Activated T-cell treated with anti-CD3 and anti-CD28 coated beads, Interleukin-2, amount 50 U/mL, for 48 hours (primary cell): Measurements from ENCODE around the gene ZIC5.
A peak's percentile ranks its signal among the peaks of the same experiment; 100 is the strongest.

ENCODE experiments used
- DNase-seq, 2 experiments: peaks; one replicate each; pipeline ENCODE4 v3.0.0-alpha.2; 2020

The ZIC5 gene

DNA sequence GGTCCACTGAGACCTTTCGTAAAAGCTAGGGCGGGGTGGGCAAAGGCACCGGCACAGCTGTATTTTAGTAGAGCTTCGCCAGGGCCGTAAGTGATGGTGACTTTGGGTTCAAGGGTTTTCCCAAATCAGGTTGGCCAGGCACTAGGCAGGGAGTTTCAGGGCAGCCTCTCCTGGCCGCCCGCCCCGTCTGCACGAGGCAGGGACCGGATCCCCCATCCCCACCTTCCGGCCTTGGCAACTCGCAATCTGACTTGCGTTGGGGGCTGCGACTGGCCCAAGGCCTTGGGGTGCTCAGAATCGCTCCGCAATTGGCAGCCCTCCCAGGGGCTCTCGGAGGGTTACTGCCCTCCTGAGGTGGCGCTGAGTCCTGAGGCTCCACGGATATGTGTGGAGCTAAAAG lies 4.1 kb upstream of the ZIC5 start:
- DNase-seq = no peak

DNA sequence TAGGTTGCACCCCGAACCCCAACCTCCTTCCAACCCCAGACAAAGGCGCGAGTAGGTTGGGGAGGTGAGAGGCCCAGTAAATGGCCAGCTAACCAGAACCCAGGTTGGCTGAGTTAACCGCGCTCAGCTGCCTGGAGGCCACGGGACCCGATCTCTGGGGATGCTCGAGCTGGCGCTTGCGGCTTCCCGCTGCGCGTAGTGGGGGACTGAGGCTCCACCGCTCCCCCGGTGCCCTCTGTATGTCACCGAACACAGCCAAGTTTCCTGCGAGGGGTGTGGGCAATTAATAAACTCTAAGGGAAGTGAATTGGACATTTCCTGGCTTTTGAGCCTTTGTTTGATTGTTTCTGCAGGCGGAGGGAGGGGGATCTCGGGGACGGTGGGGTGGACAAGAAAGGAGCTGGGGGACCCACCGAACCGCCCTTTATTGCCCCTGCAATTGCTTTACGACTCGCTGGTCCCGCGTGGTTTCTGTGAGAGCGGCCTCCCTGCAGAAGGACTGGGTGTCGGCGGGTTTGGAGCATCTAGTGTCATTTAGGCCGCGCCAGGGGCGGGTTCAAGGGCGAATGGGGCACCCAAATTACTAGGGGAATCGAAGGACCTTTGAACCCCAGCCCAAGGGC lies 3.5 kb upstream of the ZIC5 start:
- no peak for DNase-seq

DNA sequence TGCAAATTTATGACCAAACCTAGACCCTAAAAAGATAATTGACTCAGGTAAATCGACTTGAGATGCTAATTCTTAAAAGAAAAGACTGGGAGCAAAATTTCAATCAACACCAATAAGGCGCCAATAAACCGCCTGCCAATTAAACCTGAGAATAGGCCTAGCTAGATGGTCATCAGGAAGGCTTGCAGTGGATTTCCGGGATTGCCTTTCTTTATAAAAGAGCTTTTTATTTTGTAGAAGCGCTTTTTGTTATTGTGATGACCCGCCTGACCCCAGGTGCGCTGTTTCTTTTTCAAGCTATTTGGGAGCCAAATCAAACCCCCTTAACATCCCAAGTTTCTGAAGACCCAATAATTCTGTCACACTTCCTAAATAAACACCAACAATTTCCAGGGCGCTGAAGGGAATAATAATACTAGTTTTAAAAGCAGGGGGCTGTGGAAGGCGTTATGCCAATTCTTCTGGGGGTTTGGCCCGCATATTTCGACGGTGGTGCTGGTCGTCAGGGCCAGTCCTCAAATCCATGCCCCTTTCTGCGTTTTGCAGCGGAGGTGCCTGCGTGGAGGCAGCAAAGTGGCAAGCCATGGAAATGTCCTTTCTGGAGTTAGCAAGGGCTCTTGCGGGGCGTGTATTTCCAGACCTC lies 2.9 kb upstream of the ZIC5 start:
- no peak for DNase-seq

DNA sequence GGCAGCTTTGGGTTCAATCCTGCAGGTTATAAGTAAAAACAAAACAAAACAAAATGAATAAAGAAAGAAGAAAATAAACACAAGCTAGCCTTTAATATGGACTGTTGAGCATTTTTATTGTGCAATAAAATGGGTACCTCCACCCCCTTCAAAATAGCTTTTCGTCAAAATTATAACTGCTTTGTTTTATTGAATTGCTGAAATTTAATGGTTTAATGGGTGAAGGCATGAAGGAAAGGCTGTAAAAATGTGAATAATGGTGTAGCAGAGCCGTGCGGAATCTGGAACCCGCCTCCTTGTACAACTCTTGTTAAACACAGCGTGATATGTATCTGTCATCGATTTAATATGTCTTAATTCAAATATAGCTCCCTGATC lies 2.2 kb upstream of the ZIC5 start:
- DNase-seq = no peak

DNA sequence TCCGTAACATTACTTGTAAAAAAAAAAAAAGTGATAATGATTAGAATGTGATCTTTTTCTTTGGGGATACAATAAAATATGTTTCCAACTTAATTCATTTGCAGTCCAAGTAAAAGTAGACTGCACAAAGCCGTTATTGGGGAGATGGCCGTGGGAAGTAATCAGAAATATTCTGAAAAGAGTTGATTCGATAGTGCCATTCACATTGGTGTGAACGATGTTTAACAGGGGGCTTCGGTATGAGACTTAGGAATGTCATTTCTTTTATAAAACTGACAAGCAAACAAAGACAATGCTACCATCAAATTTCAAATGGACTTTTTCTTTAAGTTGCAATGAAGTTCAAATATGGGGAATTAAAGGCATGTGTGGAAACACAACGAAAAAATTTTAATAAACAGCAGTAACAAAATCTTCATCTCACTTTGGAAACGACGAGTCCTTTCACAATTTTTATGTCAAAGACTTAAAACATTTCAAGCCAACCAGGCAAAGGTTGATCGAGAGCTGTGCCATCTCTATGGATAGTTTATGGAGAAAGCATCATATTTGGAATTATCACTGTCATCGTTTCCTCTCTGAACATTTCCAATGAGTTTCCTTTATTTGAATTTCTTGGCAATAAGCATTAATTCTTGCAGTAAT lies 1.7 kb upstream of the ZIC5 start:
- no peak for DNase-seq

DNA sequence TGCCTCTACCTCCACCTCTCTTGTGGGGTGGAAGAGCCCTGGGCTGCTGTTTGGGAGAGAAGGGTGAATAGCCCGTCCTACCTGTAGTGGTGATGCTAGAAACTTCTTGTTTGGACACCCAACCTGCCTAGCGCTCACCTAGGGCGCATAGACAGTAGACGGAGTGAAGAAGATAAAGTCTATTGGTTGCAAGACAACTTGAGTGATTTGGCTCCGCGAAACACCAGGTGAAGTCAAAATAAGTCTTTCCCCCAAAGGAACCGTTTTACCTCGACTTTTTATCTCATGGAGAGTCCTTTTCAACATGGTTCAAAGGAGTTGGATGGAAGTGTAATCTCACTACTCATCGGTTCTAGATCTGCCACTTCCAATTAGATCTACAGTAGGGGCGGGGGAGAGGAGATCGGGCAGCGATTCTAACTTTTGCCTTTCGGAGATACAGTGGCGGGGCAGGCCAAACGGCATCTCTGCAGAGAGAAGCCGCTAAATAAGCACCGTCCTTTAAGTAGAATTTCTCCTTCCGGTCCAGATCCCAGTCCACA lies 694 bp upstream of the ZIC5 start:
- peak; percentile 27 to 28 for DNase-seq

DNA sequence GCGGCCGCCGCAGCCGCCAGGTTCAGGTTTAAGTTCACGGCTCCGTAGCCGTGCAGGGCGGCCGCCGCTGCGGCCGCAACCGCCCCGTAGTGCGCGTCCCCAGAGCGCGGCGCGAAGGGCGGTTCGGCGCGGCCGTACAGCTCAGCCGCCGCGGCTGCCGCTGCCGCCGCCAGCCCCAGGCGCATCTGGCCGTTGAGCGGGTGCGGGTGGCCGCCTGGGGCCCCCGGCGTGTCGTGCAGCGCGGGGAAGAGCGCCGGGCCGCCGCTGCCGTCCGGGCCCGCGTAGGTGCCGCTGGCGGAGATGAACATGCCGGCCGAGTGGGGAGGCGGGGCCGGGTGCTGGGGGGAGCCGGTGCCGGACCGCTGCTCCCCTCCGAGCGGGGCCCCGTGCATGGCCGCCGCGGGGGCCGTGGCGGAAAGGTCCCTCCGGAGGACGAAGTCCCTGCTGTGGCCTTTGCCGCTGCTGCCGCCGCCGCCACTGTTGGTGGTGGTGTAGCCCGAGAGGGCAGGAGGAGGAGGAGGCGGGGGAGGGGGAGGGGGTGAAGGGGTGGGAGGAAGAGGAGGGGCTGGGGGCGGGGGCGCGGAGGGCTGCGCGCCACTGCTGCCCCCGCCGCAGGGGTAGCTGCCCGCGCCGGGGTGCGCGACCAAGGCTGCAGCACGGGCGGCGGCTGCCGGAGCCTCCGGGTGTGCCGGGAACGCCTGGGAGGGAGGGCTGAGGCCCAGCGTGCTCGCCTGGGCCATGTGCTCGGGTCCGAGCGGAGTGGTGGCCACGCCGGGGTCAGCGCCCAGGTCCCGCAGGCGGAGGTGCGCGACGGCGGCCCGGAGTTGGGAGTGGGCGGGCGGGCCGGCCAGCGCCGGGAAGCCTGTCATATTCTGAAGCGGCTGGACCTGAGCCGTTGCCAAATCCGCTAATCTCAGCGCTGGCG lies 654 bp downstream of the ZIC5 start:
- DNase-seq = peak; percentile 24 to 32

DNA sequence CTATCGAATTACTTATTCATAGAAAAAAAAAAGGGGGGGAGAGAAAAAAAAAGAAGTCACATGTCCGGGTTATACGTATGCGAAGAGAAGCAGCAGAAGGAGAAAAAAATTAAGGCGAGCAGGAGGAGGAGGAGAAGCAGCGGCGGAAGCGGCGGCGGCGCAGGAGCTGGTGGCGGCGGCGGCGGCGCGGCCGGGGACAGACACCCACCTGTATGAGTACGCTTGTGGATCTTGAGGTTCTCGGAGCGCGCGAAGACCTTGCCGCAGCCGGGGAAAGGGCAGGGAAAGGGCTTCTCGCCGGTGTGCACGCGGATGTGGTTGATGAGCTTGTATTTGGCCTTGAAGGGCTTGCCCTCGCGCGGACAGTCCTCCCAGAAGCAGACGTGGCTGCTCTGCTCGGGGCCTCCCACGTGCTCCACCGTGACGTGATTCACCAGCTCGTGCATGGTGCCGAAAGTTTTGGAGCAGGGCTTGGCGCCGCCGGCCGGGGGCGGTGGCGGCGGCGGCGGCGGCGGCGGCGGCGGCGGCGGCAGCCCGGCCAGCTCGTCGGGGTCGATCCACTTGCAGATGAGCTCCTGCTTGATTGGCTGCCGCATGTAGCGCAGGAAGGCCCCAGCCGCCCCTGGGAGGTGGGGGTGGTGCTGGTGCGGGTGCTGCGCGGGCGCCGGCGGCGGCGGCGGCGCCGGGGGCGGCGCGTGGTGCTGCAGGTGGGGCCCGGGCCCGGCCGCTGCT lies 1.5 kb downstream of the ZIC5 start:
- peak; percentile 50 to 58 for DNase-seq

DNA sequence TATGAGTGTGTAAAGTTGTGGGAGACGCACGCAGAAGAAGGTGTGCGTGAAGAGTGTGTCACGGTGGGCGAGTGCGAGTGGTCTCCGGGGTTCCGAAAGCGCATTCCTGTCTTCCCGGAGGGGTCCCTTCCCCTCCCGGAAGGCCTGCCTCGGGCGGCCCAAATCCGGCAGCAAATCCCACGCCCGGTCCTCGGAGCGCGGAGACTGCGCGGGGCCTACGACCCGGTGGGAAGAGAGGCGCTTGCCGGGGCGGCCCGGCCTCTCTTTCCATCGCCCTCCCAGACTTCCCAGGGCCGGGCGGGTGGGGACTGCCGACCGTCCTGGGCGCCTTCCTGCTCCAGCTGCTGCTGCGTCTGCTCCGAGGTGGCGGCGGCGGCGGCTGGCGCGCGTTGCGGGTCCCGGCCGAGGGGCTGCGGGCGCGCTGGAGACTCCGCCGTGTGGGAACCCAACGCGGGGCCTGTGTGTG lies 2.1 kb downstream of the ZIC5 start:
- peak in 1 of 2 experiments; percentile 23 for DNase-seq

DNA sequence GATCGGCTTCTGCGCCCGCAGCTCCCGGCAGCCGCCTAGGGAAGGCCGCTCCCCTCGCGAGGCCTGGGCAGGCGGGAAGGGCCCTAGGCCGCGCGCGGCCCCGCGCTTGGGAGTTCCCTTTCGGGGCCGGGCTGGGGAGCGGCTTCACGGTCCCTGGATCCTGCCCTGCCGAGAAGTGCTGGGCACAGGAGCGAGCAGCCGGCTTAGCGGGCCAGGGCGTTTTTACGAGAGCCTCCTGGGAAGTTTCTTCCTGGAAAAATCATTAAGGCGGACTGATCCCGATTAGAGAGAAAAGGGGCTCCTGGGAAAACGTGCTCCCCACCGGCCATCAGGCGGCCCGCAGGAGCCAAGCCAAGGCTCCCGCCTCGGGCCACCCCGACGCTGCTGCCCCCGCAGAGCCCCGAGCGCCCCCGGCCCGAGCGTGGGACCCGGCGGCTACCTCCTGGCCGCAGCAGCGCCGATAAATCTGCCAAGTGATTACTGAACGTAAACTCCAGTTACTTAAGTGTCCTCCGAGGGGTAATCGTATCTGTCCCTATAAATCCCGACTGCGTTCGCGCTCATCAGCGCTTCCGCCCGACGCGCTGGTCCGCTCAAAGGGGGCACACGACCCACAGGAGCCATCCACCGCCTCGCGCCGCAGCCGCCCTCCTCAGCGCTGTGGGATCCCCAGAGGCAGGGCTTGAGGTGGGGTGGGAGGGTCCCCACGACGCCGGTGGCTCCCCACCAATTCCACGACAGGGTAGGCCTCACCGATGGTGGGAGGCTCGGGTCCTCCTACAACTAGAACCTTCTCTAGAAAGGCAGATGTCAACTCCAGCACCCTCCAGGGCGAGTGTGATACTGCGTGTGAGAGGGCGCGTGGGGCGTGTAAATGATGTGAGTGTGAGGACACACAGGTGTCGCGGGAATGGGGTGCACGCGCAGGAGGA lies 2.8 kb downstream of the ZIC5 start:
- peak; percentile 31 to 33 for DNase-seq

DNA sequence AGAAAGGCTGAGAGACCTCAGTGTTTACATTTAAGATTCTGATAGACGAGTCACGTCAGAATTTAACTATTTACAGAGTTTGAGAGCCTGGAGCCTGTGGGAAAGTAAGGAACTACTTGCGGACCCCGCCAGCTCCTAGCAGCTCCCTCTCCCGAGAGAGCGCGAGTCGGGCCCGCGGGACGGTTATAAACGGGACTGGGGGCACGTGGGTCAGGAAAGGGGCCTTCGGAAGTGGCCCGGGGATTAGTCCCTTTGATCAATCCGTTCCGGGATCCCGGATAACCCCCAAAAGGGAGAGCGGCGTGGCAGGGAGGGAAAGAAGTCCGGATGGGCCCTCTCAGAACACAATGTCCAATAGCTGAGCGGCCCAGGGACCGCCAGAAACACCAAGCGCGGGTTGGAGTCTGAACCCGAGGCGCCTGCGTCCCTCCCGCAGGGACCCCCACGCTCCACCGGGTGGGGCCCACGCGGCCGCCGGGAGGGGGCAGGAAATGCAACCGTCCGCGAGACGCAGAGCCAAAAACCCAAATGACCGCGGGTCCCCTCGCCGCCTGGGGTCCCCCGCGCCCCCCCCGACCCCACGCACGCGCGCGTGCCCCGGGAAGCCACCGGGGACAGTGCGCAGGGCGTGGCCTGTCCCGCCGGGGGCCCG lies 3.6 kb downstream of the ZIC5 start:
- DNase-seq = peak; percentile 22 to 25

DNA sequence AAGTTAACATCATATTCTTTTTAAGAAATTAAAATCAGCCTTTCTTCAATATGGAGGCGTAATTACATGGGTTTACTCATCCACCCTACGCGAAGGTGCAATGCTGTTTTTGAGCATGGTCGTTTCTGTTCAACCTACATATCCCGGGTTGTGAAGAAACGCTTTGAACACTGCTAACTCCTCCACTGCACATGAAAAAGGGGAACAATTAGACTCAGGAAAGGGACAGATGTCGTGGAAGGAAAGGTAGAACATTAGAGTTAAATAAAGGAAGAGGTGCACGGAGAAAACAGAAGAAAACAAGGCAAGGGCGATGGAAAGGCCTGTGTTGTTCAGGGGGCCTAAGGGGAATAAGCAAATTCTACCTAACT lies 4.1 kb downstream of the ZIC5 start:
- no peak for DNase-seq

DNA sequence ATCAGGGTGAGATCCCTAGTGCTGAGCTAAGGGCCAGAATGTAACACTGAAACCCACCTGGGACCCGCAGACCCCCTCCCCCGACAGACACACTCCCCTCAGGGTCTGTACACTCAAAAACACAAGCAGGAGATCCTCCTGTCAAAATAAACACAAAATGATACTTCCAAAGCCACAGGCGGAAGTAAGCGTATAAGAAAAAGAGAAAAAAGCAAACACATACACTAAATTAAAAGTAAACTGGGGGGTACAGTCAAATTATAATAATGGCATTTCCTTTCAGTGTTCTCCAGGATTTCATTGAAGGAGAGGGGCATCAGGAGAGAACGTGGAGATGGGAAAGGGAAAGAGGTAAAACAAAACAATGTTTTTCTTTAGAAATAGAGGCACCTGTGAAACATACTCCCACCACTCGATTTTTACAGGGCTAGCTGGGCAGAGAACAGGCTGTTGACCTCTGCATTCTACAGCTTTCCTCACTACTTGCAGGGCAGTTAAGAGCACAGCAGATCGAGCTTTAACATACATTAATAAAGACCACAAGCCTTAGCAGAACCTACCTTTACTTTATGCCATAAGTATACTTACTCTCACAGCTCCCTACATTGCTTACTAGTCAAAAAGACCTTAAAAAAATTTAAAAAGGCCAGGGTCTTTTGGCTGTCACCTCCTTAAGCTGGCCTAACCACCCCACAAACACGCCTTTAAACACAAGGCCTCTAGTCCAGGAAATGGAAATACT lies 5.3 kb downstream of the ZIC5 start:
- no peak for DNase-seq

DNA sequence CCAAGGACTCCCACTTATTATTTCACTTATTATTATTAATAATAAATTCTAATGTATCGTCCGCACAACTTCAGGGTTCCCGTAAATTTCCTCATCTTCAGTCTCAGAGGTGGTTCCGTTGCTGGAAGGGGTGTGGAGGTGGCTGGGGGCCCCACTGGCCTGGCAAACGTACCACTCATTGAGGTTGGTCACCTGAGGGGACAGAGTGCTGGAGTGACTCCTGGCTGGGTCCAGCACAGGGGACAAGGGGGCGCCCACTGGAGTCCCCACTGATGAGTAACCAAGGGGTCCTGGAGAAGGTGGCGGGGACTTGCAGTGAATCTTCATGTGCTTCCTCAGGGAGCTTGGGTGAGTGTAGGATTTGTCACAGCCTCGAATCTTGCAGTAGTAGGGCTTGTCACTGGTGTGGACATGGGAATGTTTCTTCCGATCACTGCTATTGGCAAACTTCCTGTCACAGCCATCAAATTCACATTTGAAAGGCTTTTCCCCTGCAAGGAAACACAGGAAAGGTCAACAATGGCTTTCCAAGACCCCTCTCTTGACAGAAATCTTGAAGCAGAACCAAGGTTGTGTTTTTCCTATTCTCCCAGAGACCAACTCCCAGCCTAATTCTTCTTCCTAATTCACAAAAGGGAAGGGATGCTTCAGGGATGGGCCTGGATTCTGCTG lies 6.1 kb downstream of the ZIC5 start:
- no peak for DNase-seq

DNA sequence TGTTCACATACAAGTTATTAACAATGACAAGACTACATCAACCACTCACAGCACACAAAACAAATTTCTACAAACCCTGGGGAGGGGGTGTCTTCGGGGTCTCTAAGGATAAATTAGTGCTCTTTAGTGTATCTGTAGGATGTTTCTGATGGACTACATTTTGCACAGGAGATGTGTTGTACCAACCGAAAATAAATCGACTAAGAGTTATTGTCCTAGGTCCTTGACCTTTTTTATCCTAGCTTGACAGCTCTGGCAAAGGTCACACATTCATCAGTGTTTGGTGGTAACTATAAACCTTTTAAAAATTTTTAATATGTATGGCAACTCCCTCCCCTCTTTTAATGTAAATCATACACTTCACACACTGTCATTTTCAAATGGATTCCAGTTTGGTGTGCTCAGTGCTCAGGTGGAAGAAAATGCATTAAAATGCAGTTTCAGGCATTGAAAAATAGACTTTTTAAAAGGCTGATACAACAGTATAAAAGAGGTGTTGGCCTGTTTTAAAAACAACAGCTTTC lies 7.7 kb downstream of the ZIC5 start:
- no peak for DNase-seq

DNA sequence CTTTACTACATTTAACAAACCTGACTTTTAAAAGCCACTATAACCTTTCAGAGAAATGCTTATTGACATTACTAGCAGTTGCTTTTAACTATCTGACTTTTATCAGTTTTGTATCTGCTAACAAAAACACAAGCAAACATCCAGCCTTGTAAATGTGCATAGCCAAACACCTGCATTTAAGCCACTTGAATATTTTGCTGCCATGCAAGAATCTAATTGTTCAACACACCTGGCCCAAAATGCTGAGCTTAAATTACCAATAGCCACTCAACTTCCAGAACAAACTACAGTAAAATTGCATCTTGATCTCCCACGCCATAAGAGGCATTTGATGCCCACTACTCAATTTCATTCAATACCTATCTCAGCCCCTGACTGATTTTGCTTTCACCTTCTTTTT lies 9.3 kb downstream of the ZIC5 start:
- DNase-seq = no peak

DNA sequence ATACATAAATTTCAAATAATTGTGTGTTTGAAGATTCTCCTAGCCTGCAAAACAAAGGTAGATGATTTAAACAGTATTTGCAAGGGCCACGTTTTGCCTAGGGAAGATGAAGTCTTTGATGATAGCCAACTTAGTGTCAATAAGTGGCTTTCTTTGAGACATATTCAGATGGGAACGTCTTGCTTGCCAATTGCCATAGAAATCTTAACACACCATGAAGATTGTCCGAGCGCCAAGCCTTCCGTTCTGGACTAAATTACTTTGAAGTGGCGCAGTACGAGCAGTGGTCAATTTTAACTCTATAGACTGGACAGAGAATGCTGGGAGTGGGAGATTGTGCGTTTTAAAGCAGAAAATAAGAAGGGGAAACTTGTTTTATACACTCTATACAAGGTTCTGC lies 9.9 kb downstream of the ZIC5 start:
- DNase-seq = no peak

DNA sequence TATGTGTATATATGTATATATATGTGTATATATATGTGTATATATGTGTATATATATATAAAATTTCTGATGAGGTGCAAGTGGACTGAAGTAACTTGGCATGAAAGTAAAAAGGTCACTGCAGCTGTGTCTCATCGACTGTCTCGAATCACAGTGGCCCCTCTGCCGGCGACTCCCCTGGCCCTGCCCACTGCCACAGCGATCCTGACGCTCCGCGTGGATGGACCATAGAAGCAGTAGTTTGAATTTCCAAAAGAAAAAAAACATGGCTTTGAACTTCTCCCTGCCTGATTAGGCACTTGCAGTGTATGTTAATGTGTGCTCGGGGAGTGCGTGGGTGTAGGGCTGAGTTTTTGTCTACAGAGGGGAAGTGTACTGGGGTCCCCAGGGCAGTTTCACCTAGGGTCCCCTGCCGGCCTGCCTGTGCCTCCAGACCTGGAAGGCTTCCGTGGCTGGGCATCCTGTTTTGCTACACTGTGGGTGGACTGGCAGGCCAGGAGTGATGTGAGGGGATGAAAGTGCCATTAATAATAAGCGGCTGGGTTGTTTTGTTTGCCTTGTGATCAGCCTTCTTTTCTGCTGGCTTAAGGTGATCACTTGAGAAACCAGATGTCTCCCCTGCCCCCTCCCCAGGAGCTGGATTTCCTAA lies 10.8 kb downstream of the ZIC5 start:
- no peak for DNase-seq
